ENCODE results near the gene TBC1D19.

GRCh38 chr4:26780539-26780938 lies 196.7 kb downstream of the TBC1D19 start:
- TF ChIP-seq CTCF (IDR thresholded peaks at IDR 0.05) (no peak), EP300 (IDR thresholded peaks at IDR 0.05) (no peak), POLR2A (IDR thresholded peaks at IDR 0.05) (no peak)

Measured in tibial nerve (tissue), 4 donors.